ENCODE measurements around the gene EID2.

EID2 gene

DNA sequence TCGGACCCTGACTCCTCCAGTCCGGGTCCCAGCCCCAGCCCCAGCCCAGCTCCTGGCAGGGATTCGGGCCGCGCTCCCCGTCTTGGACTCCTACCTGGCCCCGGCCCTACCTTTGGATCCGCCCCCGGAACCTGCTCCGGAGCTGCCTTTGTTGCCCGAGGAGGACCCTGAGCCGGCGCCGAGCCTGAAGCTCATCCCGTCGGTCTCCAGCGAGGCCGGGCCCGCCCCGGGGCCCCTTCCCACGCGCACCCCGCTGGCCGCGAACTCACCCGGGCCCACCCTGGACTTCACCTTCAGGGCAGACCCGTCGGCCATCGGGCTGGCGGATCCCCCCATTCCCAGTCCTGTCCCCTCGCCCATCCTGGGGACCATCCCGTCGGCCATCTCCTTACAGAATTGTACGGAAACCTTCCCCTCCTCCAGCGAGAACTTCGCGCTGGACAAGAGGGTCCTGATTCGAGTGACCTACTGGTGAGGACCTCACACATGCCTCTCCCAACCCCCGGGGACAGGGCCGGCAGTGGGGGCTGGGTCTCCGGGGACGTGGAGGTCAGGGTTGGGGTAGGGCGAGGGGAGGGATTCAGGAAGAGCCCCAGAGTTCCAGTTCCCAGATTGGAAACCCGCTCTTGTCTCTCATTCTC, 24.3 kb downstream of the EID2 start:
- no peak overlapping the region for H3K4me3 ChIP-seq (ENCODE audit: low read depth, low read length)
- H3K27ac ChIP-seq = no peak overlapping the region
- H3K36me3 ChIP-seq (replicated peaks) = no peaks in the 10 kb centered on the region
- H3K27me3 ChIP-seq (replicated peaks) = peaks cover 34% of the 10 kb centered on the region
- TF ChIP-seq, protein P1, sequence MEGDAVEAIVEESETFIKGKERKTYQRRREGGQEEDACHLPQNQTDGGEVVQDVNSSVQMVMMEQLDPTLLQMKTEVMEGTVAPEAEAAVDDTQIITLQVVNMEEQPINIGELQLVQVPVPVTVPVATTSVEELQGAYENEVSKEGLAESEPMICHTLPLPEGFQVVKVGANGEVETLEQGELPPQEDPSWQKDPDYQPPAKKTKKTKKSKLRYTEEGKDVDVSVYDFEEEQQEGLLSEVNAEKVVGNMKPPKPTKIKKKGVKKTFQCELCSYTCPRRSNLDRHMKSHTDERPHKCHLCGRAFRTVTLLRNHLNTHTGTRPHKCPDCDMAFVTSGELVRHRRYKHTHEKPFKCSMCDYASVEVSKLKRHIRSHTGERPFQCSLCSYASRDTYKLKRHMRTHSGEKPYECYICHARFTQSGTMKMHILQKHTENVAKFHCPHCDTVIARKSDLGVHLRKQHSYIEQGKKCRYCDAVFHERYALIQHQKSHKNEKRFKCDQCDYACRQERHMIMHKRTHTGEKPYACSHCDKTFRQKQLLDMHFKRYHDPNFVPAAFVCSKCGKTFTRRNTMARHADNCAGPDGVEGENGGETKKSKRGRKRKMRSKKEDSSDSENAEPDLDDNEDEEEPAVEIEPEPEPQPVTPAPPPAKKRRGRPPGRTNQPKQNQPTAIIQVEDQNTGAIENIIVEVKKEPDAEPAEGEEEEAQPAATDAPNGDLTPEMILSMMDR (IDR thresholded peaks at IDR 0.05; ENCODE audit: low read depth, low read length, missing control alignments) = no peak
- in situ Hi-C loops (cut with HindIII; ENCODE audit: low pct_ligation_motif_present, low sequenced_read_pairs) = no loop called here
- no peak for DNase-seq

DNA sequence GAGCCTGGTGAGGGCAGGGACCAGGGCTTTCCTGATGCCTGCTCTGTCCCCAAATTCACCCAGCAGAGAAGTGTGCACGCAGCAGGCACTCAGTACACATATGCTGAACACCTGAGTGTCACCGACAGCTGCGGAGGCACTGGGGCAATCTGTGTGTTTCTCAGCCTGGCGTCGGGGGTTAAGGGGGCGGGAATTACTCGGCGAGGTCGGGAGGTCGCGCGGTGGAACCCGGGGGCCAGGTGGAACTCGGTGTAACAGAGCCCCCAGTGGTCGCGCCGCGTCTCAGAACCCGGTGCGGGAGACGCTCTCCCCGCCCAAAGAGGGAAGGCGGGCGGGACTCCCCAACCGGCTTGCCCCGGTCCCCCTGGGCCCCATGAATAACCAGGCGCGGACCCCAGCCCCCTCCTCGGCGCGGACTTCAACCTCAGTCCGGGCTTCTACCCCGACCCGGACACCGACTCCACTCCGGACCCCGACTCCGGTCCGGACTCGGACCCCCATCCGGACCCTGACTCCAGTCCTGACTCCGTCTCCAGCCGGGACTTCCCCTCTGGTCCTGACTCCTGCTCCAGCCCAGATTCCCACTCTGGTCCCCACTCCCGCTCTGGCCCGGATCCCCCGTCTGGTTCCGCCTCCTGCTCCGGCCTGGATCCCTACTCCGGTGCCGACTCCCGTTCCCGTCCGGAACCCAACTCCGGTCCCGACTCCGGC, 25.0 kb downstream of the EID2 start, which contains the start of gene SELENOV:
Gene SELENOV (plus strand): TSS at position 300 of the 711 bp plus-strand sequence. CDS start 74 bp downstream, at position 374.
- Histone ChIP-seq H3K27ac (no peak within 1 kb of the TSS), H3K4me3 (ENCODE audit: low read depth, low read length) (no peak within 1 kb of the TSS), H3K36me3 (replicated peaks) (no peaks in the 10 kb centered on the region), H3K27me3 (replicated peaks) (peaks cover 34% of the 10 kb centered on the region)
- DNase-seq = no peak
- in situ Hi-C loops (cut with HindIII; ENCODE audit: low pct_ligation_motif_present, low sequenced_read_pairs) = no loop called here
- TF ChIP-seq, protein P1 (IDR thresholded peaks at IDR 0.05; ENCODE audit: low read depth, low read length, missing control alignments) = no peak

DNA sequence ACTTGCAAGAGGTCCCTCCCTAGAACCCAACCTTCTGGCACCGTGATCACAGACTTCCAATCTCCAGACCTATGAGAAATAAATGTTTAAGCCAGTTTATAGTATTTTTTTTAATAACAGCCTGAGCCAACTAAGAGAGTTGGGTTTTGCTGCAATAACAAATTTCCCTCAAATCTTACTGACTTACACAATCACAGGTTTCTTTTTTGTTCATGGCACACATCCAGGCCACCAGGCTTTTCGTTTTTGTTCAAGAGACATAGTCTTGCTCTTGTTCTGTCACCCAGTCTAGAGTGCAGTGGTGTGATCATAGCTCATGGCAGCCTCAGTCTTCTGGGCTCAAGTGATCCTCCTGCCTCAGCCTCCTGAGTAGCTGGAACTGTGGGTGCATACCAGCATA, 27.0 kb downstream of the EID2 start:
- Histone ChIP-seq H3K27me3 (replicated peaks) (peaks cover 34% of the 10 kb centered on the region), H3K4me3 (ENCODE audit: low read depth, low read length) (no peak overlapping the region), H3K27ac (no peak overlapping the region), H3K36me3 (replicated peaks) (no peaks in the 10 kb centered on the region)
- TF ChIP-seq, protein P1 (IDR thresholded peaks at IDR 0.05; ENCODE audit: low read depth, low read length, missing control alignments) = no peak
- in situ Hi-C loops (cut with HindIII; ENCODE audit: low pct_ligation_motif_present, low sequenced_read_pairs) = no loop called here
- no peak for DNase-seq

DNA sequence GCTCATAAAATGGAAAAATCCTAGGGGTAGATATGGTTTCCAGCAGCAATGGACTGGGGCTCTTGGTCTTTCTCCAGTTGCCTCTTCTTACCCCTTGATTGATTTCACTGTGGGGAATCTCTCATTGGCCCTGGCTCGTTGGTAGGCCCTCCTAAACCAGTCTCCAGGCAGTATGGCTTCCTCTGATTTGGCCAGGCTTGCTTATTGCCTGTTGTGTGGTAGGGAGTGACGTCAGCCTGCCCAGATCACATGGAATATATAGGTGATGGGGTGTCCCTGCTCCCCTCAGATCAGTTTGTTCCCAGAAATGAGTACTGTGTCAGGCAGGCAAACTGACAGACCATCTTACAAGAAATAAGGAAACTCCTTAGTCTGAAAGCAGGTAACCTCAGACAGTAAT, 30.7 kb downstream of the EID2 start:
- in situ Hi-C loops (cut with HindIII; ENCODE audit: low pct_ligation_motif_present, low sequenced_read_pairs) = no loop called here
- H3K36me3 ChIP-seq (replicated peaks) = no peaks in the 10 kb centered on the region
- H3K27ac ChIP-seq = no peak overlapping the region
- peaks cover 7% of the 10 kb centered on the region for H3K27me3 ChIP-seq (replicated peaks)
- no peak for DNase-seq
- TF ChIP-seq, protein P1 (IDR thresholded peaks at IDR 0.05; ENCODE audit: low read depth, low read length, missing control alignments) = no peak
- no peak overlapping the region for H3K4me3 ChIP-seq (ENCODE audit: low read depth, low read length)

DNA sequence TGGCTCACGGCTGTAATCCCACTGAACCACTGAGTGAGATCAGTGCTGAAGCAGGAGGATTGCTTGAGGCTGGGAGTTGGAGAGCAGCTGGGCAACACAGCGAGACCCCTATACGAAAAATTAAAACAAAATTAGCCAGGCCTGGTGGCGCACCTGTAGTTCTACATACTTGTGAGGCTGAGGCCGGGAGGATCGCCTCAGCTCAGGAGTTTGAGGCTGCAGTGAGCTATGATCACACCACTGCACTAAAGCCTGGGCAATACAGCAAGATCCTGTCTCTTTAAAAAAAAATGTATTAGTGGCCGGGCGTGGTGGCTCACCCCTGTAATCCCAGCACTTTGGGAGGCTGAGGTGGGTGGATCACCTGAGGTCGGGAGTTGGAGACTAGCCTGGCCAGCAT, 31.3 kb downstream of the EID2 start:
- no peak for DNase-seq
- in situ Hi-C loops (cut with HindIII; ENCODE audit: low pct_ligation_motif_present, low sequenced_read_pairs) = no loop called here
- Histone ChIP-seq H3K36me3 (replicated peaks) (no peaks in the 10 kb centered on the region), H3K27me3 (replicated peaks) (peaks cover under 1% of the 10 kb centered on the region), H3K4me3 (ENCODE audit: low read depth, low read length) (no peak overlapping the region), H3K27ac (no peak overlapping the region)
- TF ChIP-seq, protein P1 (IDR thresholded peaks at IDR 0.05; ENCODE audit: low read depth, low read length, missing control alignments) = no peak
